Measurements from ENCODE around the gene PRXL2A.
A peak's percentile ranks its signal among the peaks of the same experiment; 100 is the strongest.

PRXL2A gene

GRCh38 chr10:80444646-80445319 lies 36.4 kb downstream of the PRXL2A start:
- peak; percentile 84 for DNase-seq (ENCODE audit: low spot score)

- no peak for DNase-seq (ENCODE audit: low spot score)
Observed at GRCh38 chr10:80447436-80448190, 39.3 kb downstream of the PRXL2A start.

- no peak for DNase-seq (ENCODE audit: low spot score)
Observed at GRCh38 chr10:80448209-80448942, 40.0 kb downstream of the PRXL2A start.

- DNase-seq (ENCODE audit: low spot score), result no peak
Observed at GRCh38 chr10:80449520-80449919, 41.2 kb downstream of the PRXL2A start.

GRCh38 chr10:80451132-80451531 lies 42.8 kb downstream of the PRXL2A start:
- DNase-seq (ENCODE audit: low spot score), result no peak

- no peak for DNase-seq (ENCODE audit: low spot score)
Observed at GRCh38 chr10:80452069-80452468, 43.7 kb downstream of the PRXL2A start.

GRCh38 chr10:80452640-80453039 lies 44.3 kb downstream of the PRXL2A start:
- no peak for DNase-seq (ENCODE audit: low spot score)

- no peak for DNase-seq (ENCODE audit: low spot score)
Observed at GRCh38 chr10:80453056-80453841, 44.9 kb downstream of the PRXL2A start.

GRCh38 chr10:80453842-80454512 lies 45.6 kb downstream of the PRXL2A start, which contains the start of gene TSPAN14:
TSPAN14 (plus strand) TSS chr10:80454310; CDS start chr10:80489234, 34,924 bp downstream.
- peak; percentile 96 for DNase-seq (ENCODE audit: low spot score)

- DNase-seq (ENCODE audit: low spot score), result peak; percentile 63
Observed at GRCh38 chr10:80454513-80455460, 46.4 kb downstream of the PRXL2A start.

GRCh38 chr10:80455461-80456349 lies 47.4 kb downstream of the PRXL2A start:
- DNase-seq (ENCODE audit: low spot score), result no peak

- no peak for DNase-seq (ENCODE audit: low spot score)
Observed at GRCh38 chr10:80457554-80458262, 49.4 kb downstream of the PRXL2A start.

GRCh38 chr10:80458263-80458625 lies 49.9 kb downstream of the PRXL2A start:
- no peak for DNase-seq (ENCODE audit: low spot score)

- no peak for DNase-seq (ENCODE audit: low spot score)
Observed at GRCh38 chr10:80458638-80459037, 50.3 kb downstream of the PRXL2A start.

GRCh38 chr10:80459047-80459865 lies 50.9 kb downstream of the PRXL2A start:
- peak; percentile 53 for DNase-seq (ENCODE audit: low spot score)

GRCh38 chr10:80460399-80461207 lies 52.3 kb downstream of the PRXL2A start:
- DNase-seq (ENCODE audit: low spot score), result no peak
